ENCODE data around the gene AFF4.
"Not testable (repeated sequence)": the region's sequence is repeated elsewhere in the genome, so short reads cannot be mapped to it uniquely, and the experiment has no call there.

The AFF4 gene

DNA sequence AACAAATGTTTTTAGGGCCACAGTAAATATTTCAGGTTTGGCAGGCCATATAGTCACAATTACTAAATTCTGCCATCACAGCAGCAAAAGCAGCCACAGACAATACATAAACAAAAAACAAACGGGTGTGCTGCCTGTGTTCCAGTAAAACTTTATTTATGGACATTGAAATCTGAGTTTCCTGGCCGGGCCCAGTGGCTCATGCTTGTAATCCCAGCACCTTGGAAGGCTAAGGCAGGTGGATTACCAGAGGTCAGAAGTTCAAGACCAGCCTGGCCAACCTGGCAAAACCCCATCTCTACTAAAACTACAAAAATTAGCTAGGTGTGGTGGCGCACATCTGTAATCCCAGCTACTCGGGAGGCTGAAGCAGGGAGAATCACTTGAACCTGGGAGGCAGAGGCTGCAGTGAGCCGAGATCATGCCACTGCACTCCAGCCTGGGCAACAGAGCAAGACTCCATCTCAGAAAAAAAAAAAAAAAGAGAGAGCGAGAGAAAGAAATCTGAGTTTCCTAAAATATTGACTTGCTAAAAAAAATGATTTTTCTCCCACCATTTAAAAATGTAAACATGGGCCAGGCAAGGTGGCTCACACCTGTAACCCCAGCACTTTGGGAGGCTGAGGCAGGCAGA, 7.2 kb downstream of the AFF4 start:
- not testable (repeated sequence) for DNase-seq (ENCODE audit: low read depth)

DNA sequence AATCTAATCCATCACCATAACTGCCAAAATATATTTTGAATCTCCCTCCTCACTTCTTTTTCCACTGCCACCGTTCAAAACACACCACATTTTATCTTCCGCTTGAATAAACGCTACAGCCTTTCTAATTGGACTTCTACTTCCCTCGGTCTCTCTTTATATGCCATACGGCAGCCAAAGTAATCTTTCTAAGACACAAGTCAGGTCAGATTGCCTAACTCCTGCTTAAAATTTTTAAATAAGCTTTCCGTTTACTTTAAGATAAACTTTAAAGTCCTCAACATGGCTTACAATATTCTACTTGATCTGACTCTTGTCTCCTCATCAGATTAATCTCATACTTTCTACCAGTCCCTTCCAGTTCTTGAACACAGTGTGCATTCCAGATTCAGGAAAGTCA, 9.7 kb downstream of the AFF4 start:
- no peak for DNase-seq (ENCODE audit: low read depth)

- DNase-seq (ENCODE audit: low read depth): no peak
Measured at GRCh38 chr5:132952829-132953228, 10.6 kb downstream of the AFF4 start.

- no peak for DNase-seq (ENCODE audit: low read depth)
Measured at GRCh38 chr5:132951897-132952296, 11.5 kb downstream of the AFF4 start.

GRCh38 chr5:132949136-132949535, 14.3 kb downstream of the AFF4 start:
- DNase-seq (ENCODE audit: low read depth): no peak

DNA sequence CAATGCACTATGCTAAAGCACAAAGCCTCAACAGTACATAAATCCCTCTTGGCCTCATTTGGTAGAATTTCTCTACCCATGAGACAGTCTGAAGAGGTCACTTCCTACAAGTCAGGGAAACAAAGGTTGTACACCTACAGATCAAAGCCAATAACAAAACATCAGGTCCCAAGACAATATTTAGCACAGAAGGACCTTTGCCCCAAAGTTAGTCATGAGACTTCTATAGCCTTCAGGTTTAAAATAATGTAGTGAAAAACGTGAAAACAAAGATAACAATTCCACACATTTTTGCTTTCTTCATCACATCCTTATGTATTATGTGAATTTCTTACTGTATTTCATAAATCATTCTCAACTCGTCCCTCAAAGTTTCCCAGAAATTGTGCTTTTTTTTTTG, 15.8 kb downstream of the AFF4 start:
- no peak for DNase-seq (ENCODE audit: low read depth)

DNA sequence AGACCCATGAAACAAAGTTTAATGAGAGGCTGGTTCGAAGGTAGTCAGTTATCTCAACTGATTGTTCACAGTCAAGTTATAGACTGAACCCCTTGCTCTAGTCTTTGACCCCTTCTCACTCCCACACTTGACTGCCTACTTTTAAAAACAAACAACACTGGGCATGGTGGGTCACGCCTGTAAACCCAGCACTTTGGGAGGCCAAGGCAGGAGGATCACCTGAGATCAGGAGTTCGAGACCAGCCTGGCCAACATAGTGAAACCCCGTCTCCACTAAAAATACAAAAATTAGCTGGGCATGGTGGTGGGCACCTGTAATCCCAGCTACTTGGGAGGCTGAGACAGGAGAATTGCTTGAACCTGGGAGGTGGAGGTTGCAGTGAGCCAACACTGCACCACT, 18.1 kb downstream of the AFF4 start:
- not testable (repeated sequence) for DNase-seq (ENCODE audit: low read depth)

DNA sequence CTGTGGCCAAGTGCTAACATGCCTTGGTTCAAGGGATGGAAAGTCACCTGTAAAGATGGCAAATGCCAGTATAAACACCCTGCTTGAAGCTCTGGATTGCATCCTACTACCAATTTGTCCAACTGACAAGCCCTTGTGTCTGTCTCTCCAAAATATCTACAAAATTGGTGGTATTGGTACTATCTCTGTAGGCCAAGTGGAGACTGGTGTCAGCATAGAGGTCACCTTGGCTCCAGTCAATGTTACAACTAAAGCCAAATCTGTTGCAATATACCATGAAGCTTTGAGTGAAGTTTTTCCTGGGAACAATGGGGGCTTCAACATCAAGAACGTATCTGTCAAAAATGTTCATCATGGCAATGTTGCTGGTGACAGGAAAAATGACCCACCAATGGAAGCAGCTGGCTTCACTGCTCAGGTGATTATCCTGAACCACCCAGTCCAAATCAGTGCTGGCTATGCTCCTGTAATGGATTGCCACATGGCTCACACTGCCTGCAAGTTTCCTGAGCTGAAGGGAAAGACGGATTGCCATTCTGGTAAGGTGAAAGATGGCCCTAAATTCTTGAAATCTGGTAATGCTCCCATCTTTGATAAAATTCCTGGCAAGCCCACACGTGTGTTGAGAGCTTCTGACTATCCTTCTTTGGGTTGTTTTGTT, 19.9 kb downstream of the AFF4 start:
- DNase-seq (ENCODE audit: low read depth): no peak

DNA sequence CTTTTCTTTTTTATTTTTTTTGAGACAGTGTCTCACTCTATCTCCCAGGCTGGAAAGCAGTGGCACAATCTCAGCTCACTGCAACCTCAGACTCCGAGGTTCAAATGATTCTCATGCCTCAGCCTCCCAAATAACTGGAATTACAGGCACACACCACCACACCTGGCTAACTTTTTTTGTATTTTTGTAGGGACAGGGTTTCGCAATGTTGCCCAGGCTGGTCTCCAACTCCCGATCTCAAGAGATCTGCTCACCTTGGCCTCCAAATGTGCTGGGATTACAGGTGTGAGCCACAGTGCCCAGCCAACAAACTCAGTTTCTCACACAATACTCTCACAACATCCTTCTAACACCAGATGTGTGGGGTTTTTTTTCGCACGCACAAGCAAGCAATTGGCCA, 22.1 kb downstream of the AFF4 start:
- no peak for DNase-seq (ENCODE audit: low read depth)

- no peak for DNase-seq (ENCODE audit: low read depth)
Measured at GRCh38 chr5:132928062-132928407, 35.4 kb downstream of the AFF4 start.

- no peak for DNase-seq (ENCODE audit: low read depth)
Measured at GRCh38 chr5:132927355-132928061, 35.9 kb downstream of the AFF4 start.

GRCh38 chr5:132926437-132926836, 37.0 kb downstream of the AFF4 start:
- no peak for DNase-seq (ENCODE audit: low read depth)

- DNase-seq (ENCODE audit: low read depth): no peak
Measured at GRCh38 chr5:132916086-132916485, 47.3 kb downstream of the AFF4 start.

DNA sequence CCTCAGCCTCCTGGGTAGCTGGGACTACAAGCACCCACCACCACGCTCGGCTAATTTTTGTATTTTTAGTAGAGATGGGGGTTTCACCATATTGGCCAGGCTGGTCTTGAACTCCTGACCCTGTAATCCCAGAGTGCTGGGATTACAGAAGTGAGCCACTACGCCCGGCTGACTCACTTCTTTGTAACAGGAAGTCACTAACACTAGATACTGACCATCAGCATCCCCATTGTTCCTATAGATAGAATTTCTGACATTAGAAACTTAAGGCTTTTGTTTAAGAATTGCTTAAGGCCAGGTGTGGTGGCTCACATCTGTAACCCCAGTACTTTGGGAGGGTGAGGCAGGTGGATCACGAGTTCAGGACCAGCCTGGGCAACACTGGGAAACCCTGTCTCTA, 47.8 kb downstream of the AFF4 start:
- DNase-seq (ENCODE audit: low read depth): no peak

- no peak for DNase-seq (ENCODE audit: low read depth)
Measured at GRCh38 chr5:132909702-132910101, 53.7 kb downstream of the AFF4 start.

GRCh38 chr5:132907161-132907560, 56.3 kb downstream of the AFF4 start:
- DNase-seq (ENCODE audit: low read depth): no peak

- DNase-seq (ENCODE audit: low read depth): no peak
Measured at GRCh38 chr5:132905938-132906337, 57.5 kb downstream of the AFF4 start.

DNA sequence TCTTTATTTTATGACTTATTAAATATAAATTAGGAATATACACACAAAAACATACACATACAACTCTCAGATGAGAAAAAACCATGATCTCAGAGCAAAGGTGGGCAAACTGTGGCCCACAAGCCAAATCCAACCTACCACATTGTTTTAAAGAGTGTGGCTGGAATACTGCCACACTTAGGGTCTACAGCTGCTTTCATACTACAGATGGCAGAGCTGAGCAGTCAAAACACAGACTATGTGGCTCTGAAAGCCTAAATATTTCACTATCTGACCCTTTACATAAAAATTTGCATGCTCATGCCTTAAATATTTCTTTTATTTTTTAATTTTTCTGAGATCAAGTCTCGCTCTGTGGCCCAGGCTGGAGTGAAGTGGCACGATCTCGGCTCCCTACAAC, 61.7 kb downstream of the AFF4 start:
- DNase-seq (ENCODE audit: low read depth): no peak

GRCh38 chr5:132901036-132901435, 62.4 kb downstream of the AFF4 start:
- DNase-seq (ENCODE audit: low read depth): no peak

DNA sequence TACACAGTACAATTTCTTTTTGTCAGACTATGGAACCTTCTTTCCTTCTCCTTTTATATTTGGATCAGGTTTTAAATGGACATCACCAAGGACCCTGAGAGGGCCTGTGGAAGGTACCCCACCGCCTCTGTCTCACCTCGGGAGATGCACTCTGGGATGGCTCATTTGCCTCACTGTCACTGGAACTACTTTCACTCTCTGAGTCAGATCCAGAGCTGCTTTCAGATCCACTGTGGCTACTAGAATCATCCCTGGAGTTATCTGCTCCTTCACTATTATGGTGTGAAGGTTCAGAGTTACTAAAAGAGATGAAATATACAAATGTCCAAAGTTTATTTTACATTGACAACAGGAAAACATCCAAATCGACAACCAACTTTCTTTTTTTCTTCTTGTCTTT, 65.3 kb downstream of the AFF4 start:
- DNase-seq (ENCODE audit: low read depth): no peak

DNA sequence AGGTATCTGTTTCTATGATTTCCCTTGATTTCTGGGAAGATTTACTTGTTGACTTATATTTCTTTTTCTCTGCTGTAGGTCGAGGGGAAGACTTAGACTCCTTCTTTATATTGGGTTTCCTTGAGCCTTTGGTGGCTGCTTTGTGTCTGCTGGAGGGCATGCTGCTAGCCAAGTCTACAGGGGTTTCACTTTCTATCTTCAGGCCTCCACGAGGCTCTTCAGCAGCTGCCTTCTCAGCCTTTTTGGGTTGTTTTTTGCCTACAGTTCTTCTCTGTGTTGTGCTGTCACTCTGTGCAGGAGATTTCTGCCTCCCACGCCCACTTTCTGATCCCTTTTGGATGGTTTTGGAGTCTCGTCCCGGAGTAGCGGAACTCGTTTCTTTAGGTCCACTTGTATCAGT, 66.7 kb downstream of the AFF4 start:
- DNase-seq (ENCODE audit: low read depth): no peak

GRCh38 chr5:132895719-132896305, 67.6 kb downstream of the AFF4 start:
- DNase-seq (ENCODE audit: low read depth): no peak

- no peak for DNase-seq (ENCODE audit: low read depth)
Measured at GRCh38 chr5:132890817-132891216, 72.6 kb downstream of the AFF4 start.

All from stimulated activated CD8-positive, alpha-beta memory T cell treated with anti-CD3 and anti-CD28 coated beads, Interleukin-12 subunit alpha, Interleukin-12 subunit beta, amount 100 ng/mL, for 1 hour (primary cell).